GM21723 (cell line): Measurements from ENCODE around the gene SAP30BP.

Experiments used
- ATAC-seq: cut with Tn5 transposase; IDR thresholded peaks from one replicate; pipeline ENCODE4 v1.9.1; 2021; ENCODE audit warnings: mild to moderate bottlenecking, moderate library complexity; ENCODE audit not compliant: unreplicated experiment

SAP30BP gene

GRCh38 chr17:75737133-75737962 is 70.2 kb downstream of the SAP30BP start:
- ATAC-seq, result no peak

- ATAC-seq, result no peak
These were observed 71.2 kb downstream of the SAP30BP start for GRCh38 chr17:75738218-75738802.

- ATAC-seq, result no peak
These were observed 72.0 kb downstream of the SAP30BP start for GRCh38 chr17:75739174-75739573.

DNA sequence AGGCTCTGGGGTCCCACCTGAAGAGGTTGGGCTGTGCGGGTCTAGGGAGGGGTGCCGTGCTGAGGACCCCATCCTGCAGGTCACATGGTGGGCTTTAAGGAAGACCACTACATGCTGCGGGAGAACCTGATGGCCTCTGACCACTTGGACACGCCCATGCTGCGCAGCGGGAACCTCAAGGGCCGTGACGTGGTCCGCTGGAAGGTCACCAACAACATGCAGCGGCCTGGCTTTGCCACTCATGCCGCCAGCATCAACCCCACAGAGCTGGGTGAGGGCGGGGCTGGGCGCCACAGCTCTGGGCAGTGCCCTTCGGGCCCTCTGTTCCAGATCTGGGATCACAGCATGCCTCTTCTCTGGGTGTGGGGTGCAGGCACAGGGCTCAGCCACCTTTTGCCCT is 72.7 kb downstream of the SAP30BP start:
- no peak for ATAC-seq

GRCh38 chr17:75740215-75740614 is 73.1 kb downstream of the SAP30BP start:
- no peak for ATAC-seq

- ATAC-seq, result no peak
These were observed 73.5 kb downstream of the SAP30BP start for GRCh38 chr17:75740631-75741077.

DNA sequence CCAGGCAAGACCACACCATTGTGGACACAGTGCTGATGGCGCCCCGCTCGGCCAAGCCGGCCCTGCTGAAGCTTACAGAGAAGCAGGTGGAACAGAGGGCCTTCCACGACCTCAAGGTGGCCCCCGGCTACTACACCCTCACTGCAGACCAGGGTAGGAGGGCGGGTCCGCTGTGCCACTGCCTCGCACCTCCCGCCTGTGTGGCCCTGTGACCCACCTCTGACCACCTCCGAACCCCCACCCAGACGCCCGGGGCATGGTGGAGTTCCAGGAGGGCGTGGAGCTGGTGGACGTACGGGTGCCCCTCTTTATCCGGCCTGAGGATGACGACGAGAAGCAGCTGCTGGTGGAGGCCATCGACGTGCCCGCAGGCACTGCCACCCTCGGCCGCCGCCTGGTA is 75.2 kb downstream of the SAP30BP start:
- no peak for ATAC-seq

DNA sequence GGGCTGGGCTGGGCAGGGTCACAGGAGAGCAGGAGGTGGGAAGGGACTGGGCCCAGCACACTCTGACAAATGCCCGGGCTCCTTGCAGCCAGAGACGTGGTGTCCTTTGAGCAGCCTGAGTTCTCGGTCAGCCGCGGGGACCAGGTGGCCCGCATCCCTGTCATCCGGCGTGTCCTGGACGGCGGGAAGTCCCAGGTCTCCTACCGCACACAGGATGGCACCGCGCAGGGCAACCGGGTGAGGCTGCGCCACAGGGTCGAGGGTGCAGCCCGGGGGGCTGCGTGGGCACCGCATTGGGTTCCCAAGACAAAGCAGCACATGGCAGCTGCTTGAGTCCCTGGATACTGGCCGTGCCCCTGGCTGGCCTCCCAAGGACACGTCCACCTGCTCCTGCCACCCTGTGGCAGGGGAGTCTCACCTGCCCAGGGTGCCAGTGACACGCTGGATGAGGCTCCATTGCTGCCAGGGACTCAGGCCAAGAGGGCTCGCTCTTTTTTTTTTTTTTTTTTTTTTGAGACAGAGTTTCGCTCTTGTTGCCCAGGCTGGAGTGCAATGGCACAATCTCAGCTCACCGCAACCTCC is 76.6 kb downstream of the SAP30BP start:
- ATAC-seq, result no peak

- no peak for ATAC-seq
These were observed 81.6 kb downstream of the SAP30BP start for GRCh38 chr17:75748706-75749105.

GRCh38 chr17:75749545-75750389 is 82.6 kb downstream of the SAP30BP start:
- no peak for ATAC-seq

DNA sequence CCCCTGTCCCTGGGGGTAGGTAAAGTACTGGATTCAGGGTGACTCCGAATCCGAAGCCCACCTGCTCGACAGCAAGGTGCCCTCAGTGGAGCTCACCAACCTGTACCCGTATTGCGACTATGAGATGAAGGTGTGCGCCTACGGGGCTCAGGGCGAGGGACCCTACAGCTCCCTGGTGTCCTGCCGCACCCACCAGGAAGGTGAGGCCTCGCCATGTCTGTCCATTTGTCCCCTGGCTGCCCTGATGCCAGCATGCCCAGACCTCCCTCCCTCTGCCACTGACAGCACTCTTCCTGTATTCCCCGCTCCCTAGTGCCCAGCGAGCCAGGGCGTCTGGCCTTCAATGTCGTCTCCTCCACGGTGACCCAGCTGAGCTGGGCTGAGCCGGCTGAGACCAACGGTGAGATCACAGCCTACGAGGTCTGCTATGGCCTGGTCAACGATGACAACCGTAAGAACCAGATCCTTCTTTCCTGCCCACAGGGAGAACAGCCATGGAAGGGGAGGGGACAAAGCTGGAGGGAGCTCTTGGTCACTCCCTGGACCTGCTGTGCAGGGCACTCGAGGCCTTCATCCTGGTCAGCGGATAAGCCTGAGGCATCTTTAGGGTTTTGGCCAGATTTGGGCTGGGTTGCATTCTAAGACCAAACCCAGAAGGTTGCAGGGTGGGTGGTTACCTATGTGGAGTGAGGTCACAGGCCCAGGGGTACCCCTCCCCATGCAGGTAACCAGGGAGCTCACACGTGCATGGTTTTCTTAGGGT is 83.7 kb downstream of the SAP30BP start:
- ATAC-seq, result no peak

- no peak for ATAC-seq
These were observed 84.7 kb downstream of the SAP30BP start for GRCh38 chr17:75751676-75752404.

- no peak for ATAC-seq
These were observed 85.2 kb downstream of the SAP30BP start for GRCh38 chr17:75752405-75752709.

GRCh38 chr17:75752802-75753513 is 85.8 kb downstream of the SAP30BP start:
- ATAC-seq, result no peak

- ATAC-seq, result peak; percentile 68
These were observed 86.6 kb downstream of the SAP30BP start for GRCh38 chr17:75753514-75754377.

DNA sequence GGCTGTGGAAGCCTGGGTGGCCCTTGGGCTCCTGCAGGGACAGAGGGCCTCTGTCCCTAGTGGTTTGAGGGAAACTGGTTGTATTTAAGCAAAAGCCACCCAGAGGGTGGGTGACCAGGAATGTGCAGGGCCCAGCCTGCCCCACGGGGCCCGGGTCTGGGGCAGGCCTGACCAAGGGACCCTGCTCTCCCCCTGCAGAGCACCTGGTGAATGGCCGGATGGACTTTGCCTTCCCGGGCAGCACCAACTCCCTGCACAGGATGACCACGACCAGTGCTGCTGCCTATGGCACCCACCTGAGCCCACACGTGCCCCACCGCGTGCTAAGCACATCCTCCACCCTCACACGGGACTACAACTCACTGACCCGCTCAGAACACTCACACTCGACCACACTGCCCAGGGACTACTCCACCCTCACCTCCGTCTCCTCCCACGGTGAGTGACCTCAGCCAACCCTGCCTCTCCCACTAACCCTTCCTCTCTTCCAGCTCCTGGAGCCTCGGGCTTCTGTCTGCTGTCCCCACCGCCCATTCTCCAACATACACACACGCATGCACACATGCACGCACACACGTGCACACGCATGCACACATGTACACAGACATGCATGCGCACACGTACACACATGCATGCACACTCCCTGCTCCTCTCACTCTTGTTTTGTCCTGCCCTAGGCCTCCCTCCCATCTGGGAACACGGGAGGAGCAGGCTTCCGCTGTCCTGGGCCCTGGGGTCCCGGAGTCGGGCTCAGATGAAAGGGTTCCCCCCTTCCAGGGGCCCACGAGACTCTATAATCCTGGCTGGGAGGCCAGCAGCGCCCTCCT is 87.5 kb downstream of the SAP30BP start:
- no peak for ATAC-seq

DNA sequence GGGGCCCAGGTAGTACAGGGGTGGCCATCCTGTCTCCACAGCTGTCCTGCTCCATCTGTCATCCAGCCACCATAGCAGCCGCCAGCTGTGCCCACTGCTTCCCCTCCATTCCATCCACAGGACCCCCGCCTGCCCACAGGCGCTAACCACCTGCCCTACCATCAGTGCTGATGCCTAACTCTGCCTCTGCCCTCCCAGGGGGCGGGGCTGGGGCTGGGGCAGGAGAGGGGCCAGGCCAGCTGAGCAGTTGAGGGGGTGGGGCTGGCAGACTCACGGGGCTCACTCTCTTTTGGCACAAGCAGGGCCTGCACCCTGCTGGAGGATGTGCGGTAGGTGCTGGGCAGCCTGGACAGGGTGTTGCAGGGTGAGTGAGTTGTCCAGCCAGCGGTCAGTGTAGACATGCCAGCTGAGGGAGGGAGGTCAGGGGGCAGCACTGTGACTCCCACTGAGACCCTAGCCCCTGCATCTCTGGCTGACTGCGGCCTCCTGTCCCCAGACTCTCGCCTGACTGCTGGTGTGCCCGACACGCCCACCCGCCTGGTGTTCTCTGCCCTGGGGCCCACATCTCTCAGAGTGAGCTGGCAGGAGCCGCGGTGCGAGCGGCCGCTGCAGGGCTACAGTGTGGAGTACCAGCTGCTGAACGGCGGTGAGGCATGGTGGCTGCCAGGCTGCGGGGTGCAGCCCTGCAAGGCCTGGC is 88.2 kb downstream of the SAP30BP start:
- ATAC-seq, result no peak
